Measurements from ENCODE around the gene GBX2.

DNA sequence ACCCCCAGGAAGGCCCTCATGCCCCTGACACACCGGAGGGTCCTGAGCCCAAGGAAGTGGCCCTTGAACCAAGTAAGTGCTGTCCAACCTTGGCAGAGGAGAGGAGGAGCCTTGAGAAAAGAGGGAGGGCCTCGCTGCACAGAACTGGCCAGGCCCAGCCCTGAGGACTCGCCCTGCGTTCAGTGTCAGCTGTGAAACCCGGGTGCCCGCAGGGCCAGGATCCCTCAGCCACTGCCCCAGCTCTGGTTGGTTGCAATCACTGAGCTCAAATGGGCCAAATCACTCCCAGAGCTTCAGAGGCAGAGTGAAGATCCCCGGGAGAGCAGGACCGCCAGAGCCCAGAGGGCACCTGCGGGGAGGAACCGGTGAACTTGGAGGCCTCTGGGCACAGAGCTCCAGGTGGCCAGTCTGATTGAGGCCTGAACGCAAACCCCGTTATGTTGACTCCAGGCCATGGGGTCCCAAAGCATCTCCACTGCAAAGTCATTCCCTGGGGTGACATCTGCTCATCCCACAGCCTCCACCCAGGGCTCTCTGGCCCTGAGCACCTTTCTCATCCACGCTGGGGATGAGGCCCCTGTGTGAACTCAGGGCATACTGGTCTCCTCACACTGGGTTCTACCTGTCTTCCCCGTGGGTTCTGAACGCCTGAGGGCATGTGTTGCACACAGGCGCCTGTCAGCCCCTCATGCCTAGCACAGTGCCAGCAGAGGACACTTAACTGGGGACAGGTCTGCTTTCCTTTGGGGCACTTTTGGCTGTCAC lies 11.9 kb downstream of the GBX2 start:
- TF ChIP-seq POLR2A (IDR thresholded peaks at IDR 0.05) (no peak), POLR2AphosphoS5 (IDR thresholded peaks at IDR 0.05) (no peak)
- TF ChIP-seq, protein P1, sequence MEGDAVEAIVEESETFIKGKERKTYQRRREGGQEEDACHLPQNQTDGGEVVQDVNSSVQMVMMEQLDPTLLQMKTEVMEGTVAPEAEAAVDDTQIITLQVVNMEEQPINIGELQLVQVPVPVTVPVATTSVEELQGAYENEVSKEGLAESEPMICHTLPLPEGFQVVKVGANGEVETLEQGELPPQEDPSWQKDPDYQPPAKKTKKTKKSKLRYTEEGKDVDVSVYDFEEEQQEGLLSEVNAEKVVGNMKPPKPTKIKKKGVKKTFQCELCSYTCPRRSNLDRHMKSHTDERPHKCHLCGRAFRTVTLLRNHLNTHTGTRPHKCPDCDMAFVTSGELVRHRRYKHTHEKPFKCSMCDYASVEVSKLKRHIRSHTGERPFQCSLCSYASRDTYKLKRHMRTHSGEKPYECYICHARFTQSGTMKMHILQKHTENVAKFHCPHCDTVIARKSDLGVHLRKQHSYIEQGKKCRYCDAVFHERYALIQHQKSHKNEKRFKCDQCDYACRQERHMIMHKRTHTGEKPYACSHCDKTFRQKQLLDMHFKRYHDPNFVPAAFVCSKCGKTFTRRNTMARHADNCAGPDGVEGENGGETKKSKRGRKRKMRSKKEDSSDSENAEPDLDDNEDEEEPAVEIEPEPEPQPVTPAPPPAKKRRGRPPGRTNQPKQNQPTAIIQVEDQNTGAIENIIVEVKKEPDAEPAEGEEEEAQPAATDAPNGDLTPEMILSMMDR (IDR thresholded peaks at IDR 0.05): no peak

Data from gastroesophageal sphincter (tissue), 3 donors.